Esophagus (tissue), 2 donors: ENCODE results near the gene PXN. TPM values are rescaled to one million over a fixed set of nuclear protein-coding genes. Genes with fewer than 3 reads are reported as not detected.
"Not testable (repeated sequence)": the region's sequence is repeated elsewhere in the genome, so short reads cannot be mapped to it uniquely, and the experiment has no call there.

ENCODE experiments used
- H3K27ac ChIP-seq, 2 donors: one replicate each; pipeline ENCODE4 v1.5.1; 2013; ENCODE audit warnings: low read depth in 2 of 2, mild to moderate bottlenecking in 2 of 2, inconsistent platforms in 1 of 2, low read length in 1 of 2, moderate library complexity in 1 of 2
- H3K27me3 ChIP-seq, 2 donors: one replicate each; pipeline ENCODE4 v1.6.1; 2013; ENCODE audit warnings: low read length in 2 of 2, control low read depth in 1 of 2, mild to moderate bottlenecking in 1 of 2; ENCODE audit not compliant: insufficient read depth in 2 of 2, control insufficient read depth in 1 of 2
- H3K36me3 ChIP-seq, 2 donors: one replicate each; pipeline ENCODE4 v1.6.1; 2013; ENCODE audit warnings: low read length in 1 of 2; ENCODE audit not compliant: control insufficient read depth in 2 of 2, insufficient read depth in 2 of 2
- H3K4me1 ChIP-seq, 2 donors: one replicate each; pipeline ENCODE4 v1.6.1; 2013; ENCODE audit warnings: low read length in 1 of 2; ENCODE audit not compliant: control insufficient read depth in 2 of 2, insufficient read depth in 2 of 2
- H3K4me3 ChIP-seq, 2 donors: one replicate each; pipeline ENCODE4 v1.5.1; 2013; ENCODE audit warnings: low read length in 2 of 2, mild to moderate bottlenecking in 2 of 2, low read depth in 1 of 2, moderate library complexity in 1 of 2
- H3K9me3 ChIP-seq, 2 donors: one replicate each; pipeline ENCODE4 v1.6.1; 2013; ENCODE audit warnings: mild to moderate bottlenecking in 2 of 2, low read depth in 1 of 2, low read length in 1 of 2, moderate library complexity in 1 of 2; ENCODE audit not compliant: control insufficient read depth in 2 of 2, insufficient read depth in 1 of 2
- WGBS, 2 donors: extraction: QIAGEN DNeasy Blood & Tissue Kit; methylation state at CpG; one replicate each; pipeline ENCODE4 v1.1.7; 2013; 5-methylcytosine and 5-hydroxymethylcytosine counted together
- polyA plus RNA-seq, 2 donors: library from polyadenylated mRNA; stranded (reverse); fragments of 200-250 nt; gene quantifications; one replicate each; pipeline ENCODE4 v1.2.3, GENCODE V29; 2013
- donor health status: healthy with polysubstance abuse.
- donor health status: Bipolar disorder and iron deficiency.

The PXN gene
- polyA plus RNA-seq, 2 donors, result 17.3 to 32.1 TPM

GRCh38 chr12:120242275-120242799 lies 23.2 kb downstream of the PXN start:
- H3K27me3 ChIP-seq, result no peaks in the 10 kb centered on the region
- H3K9me3 ChIP-seq, result no peaks in the 10 kb centered on the region
- H3K36me3 ChIP-seq, result peaks cover 0 to 2% of the 10 kb centered on the region in 2 donors
- H3K27ac ChIP-seq, result peak overlapping the region in 1 of 2 donors; percentile 17
- peaks cover 0 to 27% of the 10 kb centered on the region in 2 donors for H3K4me1 ChIP-seq
- WGBS, 2 donors, result 75 to 77% methylated on average over 9 of the region's 9 CpGs
- H3K4me3 ChIP-seq, result no peak overlapping the region

GRCh38 chr12:120241561-120242274 lies 23.8 kb downstream of the PXN start:
- H3K27ac ChIP-seq, result peak overlapping the region in 1 of 2 donors; percentile 44

GRCh38 chr12:120240495-120240833 lies 25.1 kb downstream of the PXN start:
- peaks cover 0 to 2% of the 10 kb centered on the region in 2 donors for H3K36me3 ChIP-seq
- H3K4me3 ChIP-seq, result no peak overlapping the region
- H3K9me3 ChIP-seq, result no peaks in the 10 kb centered on the region
- H3K27me3 ChIP-seq, result no peaks in the 10 kb centered on the region
- peaks cover 2 to 36% of the 10 kb centered on the region in 2 donors for H3K4me1 ChIP-seq
- H3K27ac ChIP-seq, result peak overlapping the region in 1 of 2 donors; percentile 57
- WGBS, 2 donors, result 61 to 67% methylated on average over 5 of the region's 5 CpGs

More at GRCh38 chr12:120241561-120242274, 23.8 kb downstream of the PXN start:
- Histone ChIP-seq H3K9me3 (no peaks in the 10 kb centered on the region), H3K4me3 (no peak overlapping the region), H3K4me1 (peaks cover 0 to 29% of the 10 kb centered on the region in 2 donors), H3K36me3 (peaks cover 0 to 2% of the 10 kb centered on the region in 2 donors), H3K27me3 (no peaks in the 10 kb centered on the region)
- WGBS, 2 donors, result 41 to 45% methylated on average over 9 of the region's 9 CpGs

DNA sequence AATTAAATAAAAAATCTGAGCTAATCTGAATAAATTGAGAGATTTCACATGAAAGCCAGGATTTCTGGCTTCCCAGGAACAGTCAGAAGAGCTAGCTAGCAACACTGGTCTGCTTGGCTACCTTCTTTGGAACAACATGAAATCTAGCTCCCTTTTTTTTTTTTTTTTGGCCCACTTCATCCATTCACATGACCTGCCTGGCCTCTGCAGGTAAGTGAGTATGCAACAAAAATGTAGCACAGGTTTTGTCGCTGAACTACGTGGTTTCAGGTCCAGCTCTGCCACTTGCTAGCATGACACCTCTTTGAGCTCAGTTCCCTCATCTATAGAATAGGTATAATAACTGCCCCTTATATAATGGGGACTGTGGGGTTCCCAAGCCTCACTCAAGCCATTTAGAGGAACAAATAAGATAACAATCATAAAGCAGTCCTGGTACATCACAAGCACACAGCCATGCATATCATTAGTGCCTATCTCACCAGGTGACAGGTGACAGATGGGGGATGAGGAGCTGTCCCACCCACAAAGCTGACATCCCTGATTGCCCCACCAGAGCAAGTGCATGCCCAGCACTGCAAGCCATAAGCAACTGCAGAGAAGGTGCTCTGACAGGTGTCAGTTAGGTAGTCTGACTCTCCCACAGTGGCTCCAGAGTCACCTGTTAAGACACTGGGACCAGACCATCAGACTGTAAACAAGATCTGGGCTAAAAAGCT lies 25.6 kb downstream of the PXN start:
- Histone ChIP-seq H3K27me3 (no peaks in the 10 kb centered on the region), H3K9me3 (no peaks in the 10 kb centered on the region), H3K4me1 (peaks cover 7 to 38% of the 10 kb centered on the region in 2 donors), H3K36me3 (peaks cover 0 to 2% of the 10 kb centered on the region in 2 donors), H3K27ac (no peak overlapping the region), H3K4me3 (no peak overlapping the region)
- 91 to 92% methylated on average over 2 of the region's 2 CpGs for WGBS, 2 donors

- H3K27ac ChIP-seq, result peak overlapping the region; percentile 36 to 59
- H3K4me3 ChIP-seq, result no peak overlapping the region
- H3K4me1 ChIP-seq, result peaks cover 8 to 37% of the 10 kb centered on the region in 2 donors
- H3K27me3 ChIP-seq, result no peaks in the 10 kb centered on the region
- peaks cover 0 to 2% of the 10 kb centered on the region in 2 donors for H3K36me3 ChIP-seq
- WGBS, 2 donors, result 74 to 75% methylated on average over 12 of the region's 12 CpGs
- no peaks in the 10 kb centered on the region for H3K9me3 ChIP-seq
These were observed 26.6 kb downstream of the PXN start for GRCh38 chr12:120238839-120239445.

- peaks cover 8 to 37% of the 10 kb centered on the region in 2 donors for H3K4me1 ChIP-seq
- WGBS, 2 donors, result 68 to 71% methylated on average over 9 of the region's 9 CpGs
These were observed 27.3 kb downstream of the PXN start for GRCh38 chr12:120238217-120238616.

GRCh38 chr12:120237360-120238171 lies 28.0 kb downstream of the PXN start:
- Histone ChIP-seq H3K9me3 (no peaks in the 10 kb centered on the region), H3K27ac (peak overlapping the region; percentile 36 to 59), H3K27me3 (no peaks in the 10 kb centered on the region), H3K4me1 (peaks cover 8 to 37% of the 10 kb centered on the region in 2 donors), H3K36me3 (no peaks in the 10 kb centered on the region), H3K4me3 (no peak overlapping the region)
- 53 to 61% methylated on average over 13 of the region's 13 CpGs for WGBS, 2 donors

More at GRCh38 chr12:120238217-120238616, 27.3 kb downstream of the PXN start:
- peak overlapping the region; percentile 36 to 59 for H3K27ac ChIP-seq
- no peaks in the 10 kb centered on the region for H3K27me3 ChIP-seq
- H3K36me3 ChIP-seq, result no peaks in the 10 kb centered on the region
- no peak overlapping the region for H3K4me3 ChIP-seq
- no peaks in the 10 kb centered on the region for H3K9me3 ChIP-seq

GRCh38 chr12:120236809-120237208 lies 28.7 kb downstream of the PXN start:
- H3K27ac ChIP-seq, result peak overlapping the region in 1 of 2 donors; percentile 11
- not testable (repeated sequence) for H3K27me3 ChIP-seq, H3K9me3 ChIP-seq, H3K4me3 ChIP-seq, H3K36me3 ChIP-seq
- WGBS, 2 donors, result 84 to 87% methylated on average over 3 of the region's 3 CpGs
- H3K4me1 ChIP-seq, result peaks cover 8 to 43% of the 10 kb centered on the region in 2 donors
